A172 (cell line): Measurements from ENCODE around the gene NLRP2B. TPM values are rescaled to one million over a fixed set of nuclear protein-coding genes. Genes with fewer than 3 reads are reported as not detected.
"Not testable (repeated sequence)": the region's sequence is repeated elsewhere in the genome, so short reads cannot be mapped to it uniquely, and the experiment has no call there.

ENCODE experiments used
- DNase-seq: peaks from one replicate; pipeline ENCODE4 v3.0.0-alpha.2; 2015; ENCODE audit warnings: low spot score
- total RNA-seq: library from RNA; depleted of rRNA; stranded (reverse); fragments of >200 nt; shearing (Covaris generic); gene quantifications from 2 replicates; pipeline ENCODE4 v1.2.3, GENCODE V29; 2014; rRNA removed

NLRP2B gene
- total RNA-seq = not detected in 2 replicates

DNA sequence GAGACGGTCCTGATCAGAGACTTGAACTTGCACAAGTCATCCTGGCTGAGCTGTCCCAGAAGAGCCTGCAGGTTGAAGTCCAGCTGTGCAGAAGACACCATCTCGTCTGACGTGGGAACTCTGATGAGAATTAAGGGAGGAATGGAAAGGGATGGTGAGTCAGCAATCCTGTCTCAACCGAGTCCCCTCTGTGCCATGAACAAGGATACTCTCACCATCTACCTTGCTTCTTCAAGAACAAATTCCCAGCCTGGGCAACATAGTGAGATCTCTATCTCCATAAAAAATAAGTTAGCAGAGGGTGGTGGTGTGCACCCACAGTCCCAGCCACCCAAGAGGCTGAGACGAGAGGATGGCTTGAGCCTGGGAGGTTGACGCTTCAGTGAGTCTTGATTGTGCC lies at the start of gene NLRP2B:
NLRP2B (minus strand) TSS at position 101 of the 400 bp plus-strand sequence.
- no peak for DNase-seq

DNA sequence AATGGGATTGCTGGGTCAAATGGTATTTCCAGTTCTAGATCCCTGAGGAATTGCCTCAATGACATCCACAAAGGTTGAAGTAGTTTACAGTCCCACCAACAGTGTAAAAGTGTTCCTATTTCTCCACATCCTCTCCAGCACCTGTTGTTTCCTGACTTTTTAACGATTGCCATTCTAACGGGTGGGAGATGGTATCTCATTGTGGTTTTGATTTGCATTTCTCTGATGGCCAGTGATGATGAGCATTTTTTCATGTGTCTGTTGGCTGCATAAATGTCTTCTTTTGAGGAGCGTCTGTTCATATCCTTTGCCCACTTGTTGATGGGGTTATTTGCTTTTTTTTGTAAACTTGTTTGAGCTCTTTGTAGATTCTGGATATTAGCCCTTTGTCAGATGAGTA lies 45.9 kb upstream of the NLRP2B start:
- not testable (repeated sequence) for DNase-seq

DNA sequence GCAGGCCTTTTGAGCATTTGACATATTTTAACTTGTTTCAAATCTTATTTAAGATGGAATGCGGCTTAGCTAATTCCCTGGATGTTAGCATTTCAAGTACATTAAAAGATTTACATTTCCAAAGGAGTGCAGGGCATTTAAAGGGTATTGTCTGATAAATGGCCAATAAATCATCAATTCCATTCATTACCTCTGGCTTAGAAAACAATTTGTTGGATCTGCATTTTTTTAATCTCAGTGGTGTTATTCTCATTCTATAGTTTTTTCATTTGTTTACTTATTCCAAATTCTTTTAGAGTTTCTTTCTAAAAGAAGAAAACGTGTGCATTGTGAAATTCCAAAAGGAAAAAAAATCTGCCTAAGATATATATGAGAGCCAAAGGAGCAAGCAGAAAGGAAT lies 1.3 kb upstream of the NLRP2B start:
- DNase-seq = no peak

DNA sequence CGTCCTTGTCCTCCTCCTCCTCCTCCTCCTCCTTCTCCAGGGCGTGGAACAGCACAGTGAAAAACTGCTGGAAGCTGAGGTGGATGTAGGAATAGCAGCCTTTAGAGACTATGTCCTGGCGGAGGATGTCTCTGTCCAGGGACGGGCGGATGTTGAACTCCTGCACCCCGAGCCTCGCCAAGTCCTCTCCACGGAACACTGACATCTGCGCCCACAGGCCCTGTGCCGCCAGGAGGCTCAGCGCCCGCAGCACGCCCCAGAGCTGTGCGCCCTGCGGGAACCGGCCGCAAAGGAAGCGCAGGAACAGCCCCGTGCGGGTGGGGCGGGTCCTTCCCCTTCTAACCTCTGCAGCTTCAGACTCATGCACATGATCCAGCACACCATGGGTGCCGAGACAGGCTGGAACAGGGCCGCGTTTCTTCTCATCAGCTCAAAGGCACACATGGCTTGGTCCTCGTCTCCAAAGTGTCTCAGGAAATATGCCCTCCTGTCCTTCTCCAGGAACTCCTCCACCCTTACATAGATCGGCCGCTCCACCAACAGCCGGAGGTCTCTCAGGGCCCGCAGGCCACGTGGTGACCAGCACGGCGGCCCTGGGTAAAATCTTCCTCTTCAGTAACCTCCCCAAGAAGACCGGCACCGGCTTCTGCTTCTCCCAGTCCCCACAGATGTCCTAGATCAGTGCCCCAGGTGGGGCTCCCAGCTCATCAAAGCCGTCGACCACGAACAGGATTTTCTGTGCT lies 1.2 kb downstream of the NLRP2B start:
- no peak for DNase-seq

DNA sequence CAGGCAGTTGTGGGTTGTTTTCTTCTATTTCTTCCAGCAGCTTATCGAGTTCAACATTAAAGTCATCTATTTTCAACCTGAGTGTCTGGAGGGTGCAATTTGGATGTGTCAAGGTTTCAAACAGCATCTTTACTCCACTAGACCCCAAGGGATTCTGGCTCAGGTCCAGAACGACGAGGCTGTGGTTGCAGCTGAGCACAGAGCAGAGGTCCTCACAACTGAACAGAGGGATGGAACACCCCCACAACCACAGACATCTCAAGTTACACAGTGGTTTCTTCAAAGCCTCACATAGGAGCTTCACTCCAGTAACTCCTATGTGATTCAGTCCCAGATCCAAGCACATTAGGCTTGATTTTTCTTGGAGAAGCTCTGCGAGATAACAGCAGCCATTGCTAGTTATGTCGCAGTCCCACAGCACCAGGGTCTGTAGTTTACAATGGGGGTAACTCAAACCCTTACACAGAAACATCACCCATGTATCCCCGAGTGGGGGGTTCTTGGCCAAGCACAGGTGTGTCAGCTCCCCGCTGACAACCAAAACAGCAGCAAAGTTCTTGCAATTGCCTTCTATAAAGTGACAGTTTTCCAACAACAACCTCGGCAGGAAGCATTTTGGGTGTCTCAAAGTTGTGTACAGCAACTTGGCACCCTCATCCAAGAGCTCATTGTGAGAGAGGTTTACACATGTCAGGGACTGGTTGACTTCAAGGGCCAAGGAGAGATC lies 2.8 kb downstream of the NLRP2B start:
- DNase-seq = no peak

DNA sequence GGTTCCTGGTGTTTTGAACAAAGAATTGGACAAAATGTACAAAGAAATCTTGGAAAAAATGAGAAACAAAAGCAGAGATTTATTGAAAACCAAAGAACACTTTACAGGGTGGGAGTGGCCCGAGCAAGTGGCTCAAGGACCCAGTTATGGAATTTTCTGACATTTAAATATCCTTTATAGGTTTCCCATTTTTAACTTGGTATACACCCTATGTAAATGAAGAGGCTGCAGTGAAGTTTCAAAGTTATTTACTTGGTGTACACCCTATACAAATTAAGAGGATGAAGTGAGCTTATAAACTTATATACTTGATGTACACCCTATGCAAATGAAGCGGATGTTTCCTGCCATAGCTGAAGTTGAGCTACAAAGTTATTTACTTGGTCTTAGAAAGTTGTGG lies 4.7 kb downstream of the NLRP2B start:
- no peak for DNase-seq

DNA sequence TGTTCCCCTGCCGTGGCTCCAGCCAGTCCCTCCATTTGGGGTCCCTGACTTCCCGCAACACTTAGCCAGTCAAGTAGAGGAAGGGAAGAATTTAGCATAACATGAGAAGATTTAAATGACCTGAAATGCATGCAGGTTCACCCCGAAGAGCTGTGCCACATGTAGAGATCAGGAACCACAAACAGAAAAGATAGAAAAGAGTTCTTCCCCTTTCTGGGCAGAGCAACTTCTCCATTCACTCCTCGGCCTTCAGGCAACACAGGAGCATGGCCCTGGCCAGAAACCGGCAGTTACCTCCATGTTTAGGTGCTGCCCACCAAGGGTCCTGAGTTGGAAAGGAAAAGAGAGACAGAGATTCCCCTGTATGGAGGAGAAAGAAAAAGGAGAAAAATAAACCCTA lies 5.2 kb downstream of the NLRP2B start:
- no peak for DNase-seq

DNA sequence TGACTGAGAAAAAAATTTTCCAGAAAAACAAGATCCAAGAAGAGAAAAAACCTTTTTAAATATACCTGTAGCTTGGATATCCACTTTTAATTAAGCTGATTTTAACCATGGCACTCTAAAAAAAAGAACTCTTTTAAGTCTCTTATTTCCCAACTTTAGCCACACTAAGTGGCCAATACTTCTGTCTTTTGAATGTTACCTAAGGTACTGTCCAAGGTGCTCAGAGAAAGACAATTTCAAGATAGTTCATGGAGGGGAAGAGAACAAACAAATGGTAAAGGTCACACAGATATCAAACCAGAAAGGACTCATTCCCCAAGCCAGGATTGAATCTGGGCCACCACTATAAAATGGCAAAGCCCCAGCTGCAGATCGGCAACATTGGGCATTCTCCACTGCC lies 10.1 kb downstream of the NLRP2B start:
- no peak for DNase-seq

DNA sequence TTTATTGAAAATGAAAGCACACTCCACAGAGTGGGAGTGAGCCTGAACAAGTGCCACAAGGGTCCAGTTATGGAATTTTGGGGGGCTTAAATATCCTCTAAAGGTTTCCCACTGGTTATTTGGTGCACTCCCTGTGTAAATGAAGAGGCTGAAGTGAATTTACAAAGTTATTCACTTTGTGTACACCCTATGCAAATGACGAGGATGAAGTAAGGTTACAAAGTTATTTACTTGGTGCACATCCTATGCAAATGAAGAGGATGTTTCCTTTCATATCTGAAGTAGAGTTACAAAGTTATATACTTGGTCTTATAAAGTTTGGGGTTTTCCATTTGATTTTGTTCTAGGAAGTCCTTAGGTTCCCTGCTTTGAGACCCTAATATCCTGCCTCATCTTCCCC lies 13.1 kb downstream of the NLRP2B start:
- DNase-seq = no peak

DNA sequence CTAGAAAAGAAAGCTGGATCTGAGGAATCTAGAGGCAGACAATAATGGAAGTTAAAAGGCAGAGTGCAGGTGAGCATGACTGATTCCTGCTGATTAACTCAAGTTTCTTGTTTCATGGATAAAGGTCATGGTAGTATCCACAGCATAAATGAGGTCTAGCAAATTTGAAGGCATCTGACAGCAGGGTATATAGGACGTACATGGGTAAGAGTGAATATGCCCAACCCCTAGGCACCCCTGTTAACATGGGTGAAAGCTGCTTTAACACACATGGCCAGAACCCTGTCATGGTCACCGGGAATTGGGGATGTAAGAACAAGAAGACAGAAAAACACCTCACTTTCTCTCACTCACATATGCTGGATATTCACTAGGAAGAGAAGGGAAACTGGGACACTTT lies 25.0 kb downstream of the NLRP2B start:
- DNase-seq = no peak

DNA sequence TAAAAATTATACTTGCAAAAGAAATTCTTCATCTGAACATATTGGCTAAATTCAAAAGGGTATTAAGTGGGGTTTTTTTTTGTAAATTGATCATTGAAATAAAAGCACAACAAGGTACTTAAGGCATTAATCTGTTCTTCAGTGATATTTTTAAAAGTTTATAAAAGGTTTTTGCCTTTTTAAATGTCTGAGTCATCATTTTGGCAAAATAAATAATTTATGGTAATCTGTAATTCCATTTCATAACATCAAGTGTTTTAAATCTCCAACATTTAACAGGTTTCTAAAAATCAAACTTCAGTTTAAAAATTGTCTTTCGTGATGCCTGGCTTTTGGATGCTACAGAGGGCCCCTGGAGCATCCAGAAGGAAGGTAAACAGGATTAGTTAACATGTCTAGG lies 27.4 kb downstream of the NLRP2B start:
- DNase-seq = no peak

DNA sequence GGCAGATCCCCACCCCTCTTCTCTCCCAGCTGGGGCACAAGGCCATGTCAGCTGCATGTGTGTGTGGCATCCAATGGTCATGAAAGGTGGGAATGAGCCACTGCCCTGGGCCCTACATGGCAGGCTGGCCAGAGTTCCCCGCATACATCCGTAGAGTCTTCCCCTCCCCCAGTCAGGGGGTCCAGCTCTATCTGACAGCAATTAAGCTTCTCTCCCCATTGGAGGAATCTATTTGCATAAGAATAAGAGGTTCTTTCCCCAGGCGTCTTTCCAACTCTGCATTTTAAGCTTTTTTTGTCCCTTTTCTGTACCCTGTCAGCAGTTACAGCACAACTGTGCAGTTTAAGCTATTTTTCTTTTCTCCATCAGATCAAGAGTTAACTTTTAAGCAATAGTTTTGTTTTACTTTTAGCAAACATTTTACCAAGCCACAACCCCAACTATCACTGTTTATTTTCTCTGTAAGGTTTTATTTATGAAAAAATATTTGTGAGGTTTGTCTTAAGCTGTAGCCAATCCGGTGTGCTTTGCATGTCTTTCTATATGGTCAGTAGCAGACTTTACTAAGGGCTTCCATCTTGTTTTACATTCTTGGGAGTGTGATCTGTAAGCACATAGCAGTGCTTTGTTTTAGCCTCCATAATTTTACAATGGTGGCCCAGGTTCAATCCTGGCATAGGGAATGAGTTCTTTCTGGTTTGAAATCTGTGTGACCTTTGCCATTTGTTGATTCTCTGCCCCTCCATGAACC lies 28.7 kb downstream of the NLRP2B start:
- DNase-seq = no peak

DNA sequence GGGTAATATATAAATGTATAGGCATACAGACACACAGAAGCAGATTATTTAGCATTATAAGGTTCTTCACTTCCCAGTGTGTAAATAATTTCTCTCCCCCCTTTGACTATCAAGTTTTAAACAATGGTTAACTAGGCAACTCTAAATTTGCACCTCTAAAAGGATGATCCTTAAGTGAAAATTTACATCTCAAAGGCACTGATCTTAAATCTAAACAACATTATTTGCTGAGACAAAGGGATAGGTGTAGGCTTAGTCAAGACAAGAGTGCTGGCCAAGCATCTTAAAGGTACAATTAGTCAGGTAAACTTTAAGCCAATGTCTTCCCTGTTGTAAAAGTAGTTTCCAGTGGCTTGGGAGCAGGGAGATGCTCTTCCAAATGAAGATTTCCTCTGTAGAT lies 33.0 kb downstream of the NLRP2B start:
- no peak for DNase-seq

DNA sequence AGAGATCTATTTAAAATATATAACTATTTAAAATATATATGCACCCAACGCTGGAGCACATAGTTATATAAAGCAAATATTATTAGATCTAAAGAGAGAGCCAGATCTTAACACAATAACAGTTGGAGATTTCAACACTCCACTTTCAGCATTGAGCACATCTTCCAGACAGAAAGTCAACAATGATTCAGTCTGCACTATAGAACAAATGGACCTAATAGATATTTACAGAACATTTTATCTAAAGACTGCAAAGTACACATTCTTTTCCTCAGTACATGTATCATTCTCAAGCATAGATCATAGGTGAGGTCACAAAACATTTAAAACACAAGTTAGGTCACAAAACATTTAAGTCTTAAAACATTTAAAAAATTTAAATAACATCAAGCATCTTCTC lies 36.4 kb downstream of the NLRP2B start:
- DNase-seq = no peak

DNA sequence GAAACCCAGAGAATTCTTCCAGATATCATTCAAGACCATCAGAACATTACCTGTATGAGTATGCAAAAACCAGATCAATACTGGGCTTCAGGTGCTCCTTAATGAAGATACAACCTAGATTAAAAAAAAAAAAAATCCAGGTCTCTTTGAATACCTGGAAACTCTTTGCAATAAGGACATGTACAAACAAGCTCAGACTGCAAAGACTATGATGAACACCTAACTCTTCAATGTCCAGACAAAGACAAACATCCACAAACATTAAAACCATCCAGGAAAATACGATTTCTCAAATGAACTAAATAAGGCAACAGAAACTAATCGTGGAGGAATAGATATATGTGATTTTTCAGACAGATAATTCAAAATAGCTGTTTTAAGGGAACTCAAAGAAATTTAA lies 38.7 kb downstream of the NLRP2B start:
- no peak for DNase-seq

DNA sequence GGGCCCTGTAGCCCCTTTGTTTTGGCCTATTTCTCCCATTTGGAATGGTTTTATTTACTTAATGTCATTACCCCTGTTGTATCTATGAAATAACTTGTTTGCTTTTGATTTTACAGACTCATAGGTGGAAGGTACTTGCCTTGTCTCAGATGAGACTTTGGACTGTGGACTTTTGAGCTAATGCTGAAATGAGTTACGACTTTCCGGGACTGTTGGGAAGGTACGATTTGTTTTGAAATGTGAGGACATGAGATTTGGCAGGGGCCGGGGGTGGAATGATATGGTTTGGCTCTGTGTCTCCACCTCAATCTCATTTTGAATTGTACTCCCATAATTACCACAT lies 39.4 kb downstream of the NLRP2B start:
- DNase-seq = no peak

DNA sequence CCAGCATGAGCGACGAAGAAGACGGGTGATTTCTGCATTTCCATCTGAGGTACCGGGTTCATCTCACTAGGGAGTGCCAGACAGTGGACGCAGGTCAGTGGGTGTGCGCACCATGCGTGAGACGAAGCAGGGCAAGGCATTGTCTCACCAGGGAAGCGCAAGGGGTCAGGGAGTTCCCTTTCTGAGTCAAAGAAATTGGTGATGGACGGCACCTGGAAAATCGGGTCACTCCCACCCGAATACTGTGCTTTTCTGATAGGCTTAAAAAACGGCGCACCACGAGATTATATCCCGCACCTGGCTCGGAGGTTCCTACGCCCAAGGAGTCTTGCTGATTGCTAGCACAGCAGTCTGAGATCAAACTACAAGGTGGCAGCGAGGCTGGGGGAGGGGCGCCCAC lies 50.6 kb downstream of the NLRP2B start:
- DNase-seq = not testable (repeated sequence)

Other genes starting within 250 kb of the NLRP2B start
- 7.0 and 7.4 TPM in 2 replicates for gene ZXDB, start 88.2 kb downstream of the NLRP2B start, total RNA-seq
- gene ZXDA, start 230.2 kb upstream of the NLRP2B start, total RNA-seq = 4.0 and 5.7 TPM in 2 replicates